T47D (cell line): ENCODE data around the gene TLL1.

Source experiments
- DNase-seq, 2 experiments: peaks; one replicate each; pipeline versions ENCODE4 v3.0.0 to v3.0.0-alpha.2; 2011 to 2012; ENCODE audit warnings: low read depth in 1 of 2, low spot score in 1 of 2
- JUND ChIP-seq: IDR thresholded peaks from 2 replicates; pipeline ENCODE4 v1.6.1; 2012; ENCODE audit warnings: low read depth
- in situ Hi-C: cut with HindIII; loops from 2 replicates; pipeline ENCODE4 v1.10.0; 2016; ENCODE audit warnings: low sequenced_read_pairs, low pct_unique_long_range_greater_than_20kb

Gene TLL1

GRCh38 chr4:165964591-165964990, 91.6 kb downstream of the TLL1 start:
- TF ChIP-seq JUND, result no peak
- in situ Hi-C loops, result no loop called here

GRCh38 chr4:165965503-165965902, 92.5 kb downstream of the TLL1 start:
- in situ Hi-C loops, result no loop called here
- no peak for TF ChIP-seq JUND
- DNase-seq, result peak in 1 of 2 experiments; percentile 1

More at GRCh38 chr4:165964591-165964990, 91.6 kb downstream of the TLL1 start:
- no peak for DNase-seq

GRCh38 chr4:165966833-165967232, 93.8 kb downstream of the TLL1 start:
- DNase-seq, result no peak
- TF ChIP-seq JUND, result no peak
- in situ Hi-C loops, result no loop called here

- TF ChIP-seq JUND, result no peak
- in situ Hi-C loops, result no loop called here
- DNase-seq, result no peak
Measured at GRCh38 chr4:165967486-165967885, 94.4 kb downstream of the TLL1 start.

GRCh38 chr4:165970703-165971420, 97.8 kb downstream of the TLL1 start:
- TF ChIP-seq JUND, result no peak
- in situ Hi-C loops, result no loop called here

GRCh38 chr4:165971446-165971845, 98.4 kb downstream of the TLL1 start:
- in situ Hi-C loops, result no loop called here
- DNase-seq, result no peak
- no peak for TF ChIP-seq JUND

More at GRCh38 chr4:165970703-165971420, 97.8 kb downstream of the TLL1 start:
- no peak for DNase-seq

- DNase-seq, result no peak
- in situ Hi-C loops, result no loop called here
- TF ChIP-seq JUND, result no peak
Measured at GRCh38 chr4:165971933-165972332, 98.9 kb downstream of the TLL1 start.

GRCh38 chr4:165972747-165973146, 99.7 kb downstream of the TLL1 start:
- DNase-seq, result no peak
- in situ Hi-C loops, result no loop called here

GRCh38 chr4:165982934-165983333, 109.9 kb downstream of the TLL1 start:
- DNase-seq, result peak in 1 of 2 experiments; percentile 1
- no peak for TF ChIP-seq JUND
- in situ Hi-C loops, result no loop called here

More at GRCh38 chr4:165972747-165973146, 99.7 kb downstream of the TLL1 start:
- no peak for TF ChIP-seq JUND

- in situ Hi-C loops, result no loop called here
- DNase-seq, result peak in 1 of 2 experiments; percentile 1
- no peak for TF ChIP-seq JUND
Measured at GRCh38 chr4:165986956-165987698, 114.1 kb downstream of the TLL1 start.

- no peak for DNase-seq
- no peak for TF ChIP-seq JUND
- in situ Hi-C loops, result no loop called here
Measured at GRCh38 chr4:165991325-165992180, 118.5 kb downstream of the TLL1 start.

- no peak for TF ChIP-seq JUND
- in situ Hi-C loops, result no loop called here
- no peak for DNase-seq
Measured at GRCh38 chr4:165992283-165992682, 119.2 kb downstream of the TLL1 start.

GRCh38 chr4:165994701-165995100, 121.7 kb downstream of the TLL1 start:
- no peak for DNase-seq
- TF ChIP-seq JUND, result no peak
- in situ Hi-C loops, result no loop called here
